Epithelial cell of prostate (primary cell): ENCODE results near the gene ERC2.

Experiments used
- DNase-seq: peaks from one replicate; pipeline ENCODE4 v3.0.0-alpha.2; 2011; ENCODE audit warnings: low read depth, low spot score
- H3K27ac ChIP-seq: fragments of 450-650 bp; 2 replicates; pipeline ENCODE4 v1.5.1; 2017; ENCODE audit warnings: mild to moderate bottlenecking

The ERC2 gene

DNA sequence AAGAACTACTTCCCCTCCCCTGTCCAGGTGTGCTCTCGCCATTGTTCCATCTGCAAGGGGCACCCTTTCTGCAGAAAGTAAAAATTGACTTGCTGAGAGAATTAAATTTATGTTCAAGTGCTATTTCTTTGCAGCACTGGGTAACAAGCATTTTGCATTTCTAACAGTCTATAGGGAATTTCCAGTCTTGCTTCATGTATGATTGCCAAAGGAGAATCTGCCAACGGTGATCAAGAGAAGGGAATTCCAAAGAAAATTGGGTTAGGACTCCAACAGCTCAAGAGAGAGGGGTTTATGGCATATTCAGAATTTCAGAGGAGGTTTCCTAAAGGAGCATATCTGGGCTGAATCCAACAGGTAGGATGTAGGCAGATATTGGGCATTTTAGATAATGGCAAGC is 844.5 kb downstream of the ERC2 start:
- H3K27ac ChIP-seq: peak overlapping the region; percentile 43

DNA sequence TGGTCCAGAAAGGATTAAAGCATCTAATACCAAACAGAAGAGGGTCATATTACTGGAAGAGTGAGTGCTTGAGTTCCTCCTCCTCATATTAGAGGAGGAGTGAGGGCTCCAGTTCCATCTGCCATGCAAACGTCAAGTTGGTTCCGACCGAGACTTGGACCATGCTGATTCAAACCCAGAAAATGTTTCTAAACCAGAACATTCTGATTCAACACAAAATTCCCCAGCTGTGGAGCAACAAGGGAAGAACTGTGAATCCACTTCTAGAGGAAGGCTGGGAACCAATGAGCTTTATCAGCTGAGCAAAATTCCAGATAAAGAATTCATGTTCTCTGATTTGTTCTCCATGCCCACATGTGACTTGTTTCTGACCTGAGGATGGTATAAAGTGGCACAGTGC is 845.5 kb downstream of the ERC2 start:
- no peak overlapping the region for H3K27ac ChIP-seq
- no peak for DNase-seq

More for the DNA sequence above, 844.5 kb downstream of the ERC2 start:
- DNase-seq: no peak

DNA sequence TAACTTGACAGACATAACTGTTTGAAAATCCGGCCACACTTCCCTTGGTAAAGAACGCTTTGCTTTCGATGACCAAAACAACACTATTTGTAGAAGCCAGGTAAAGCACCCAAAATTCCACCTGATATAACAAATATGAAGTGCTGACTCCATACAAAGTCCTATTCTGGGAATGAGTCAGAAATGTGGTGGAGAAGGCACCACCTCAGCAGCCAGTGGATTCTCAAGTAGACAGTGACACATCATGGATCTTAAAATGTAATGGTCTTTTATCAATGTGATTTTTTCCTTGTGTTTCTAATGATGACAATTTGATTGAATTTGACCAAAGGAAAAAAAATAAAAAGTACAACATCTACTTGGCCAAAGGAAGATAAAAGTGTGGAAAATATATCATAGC is 846.2 kb downstream of the ERC2 start:
- H3K27ac ChIP-seq: peak overlapping the region; percentile 6
- no peak for DNase-seq

DNA sequence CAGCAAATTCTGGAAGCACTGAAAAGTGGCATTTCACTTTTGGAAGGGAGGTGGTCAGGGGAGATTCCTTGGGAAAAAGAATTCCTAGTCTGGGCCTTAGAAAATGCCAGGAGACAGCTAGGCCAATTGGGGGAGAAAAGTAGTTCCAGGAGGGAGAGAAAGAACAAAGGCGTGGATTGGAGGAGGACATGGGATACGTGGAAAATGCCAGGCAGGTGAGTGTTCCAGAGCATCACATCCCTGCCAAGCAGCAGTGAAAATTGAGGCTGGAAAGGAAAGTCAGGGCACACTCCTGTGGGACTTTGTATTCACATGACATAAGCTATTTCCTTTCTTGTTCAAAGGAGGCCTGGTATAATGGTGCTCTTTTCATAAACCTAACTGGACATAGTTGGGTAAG is 846.6 kb downstream of the ERC2 start:
- peak overlapping the region; percentile 6 for H3K27ac ChIP-seq
- no peak for DNase-seq

DNA sequence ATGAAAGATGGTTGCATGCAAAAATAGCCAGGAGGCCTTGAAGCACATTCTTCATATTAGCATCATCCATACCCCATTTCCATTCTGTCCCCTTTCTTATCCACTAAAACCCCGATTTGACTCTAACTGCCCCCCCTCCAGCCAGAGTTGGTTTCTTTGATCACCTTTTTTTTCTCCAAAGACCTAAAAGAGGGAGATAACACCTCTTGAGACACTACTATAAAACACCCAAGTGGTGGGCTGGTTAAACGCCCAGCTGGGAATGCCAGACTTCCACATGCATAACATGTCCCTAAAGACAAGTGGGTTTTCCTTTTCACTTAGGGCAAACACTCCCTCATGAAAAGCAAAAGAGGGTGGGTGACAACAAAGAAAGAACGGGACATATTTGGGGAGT is 847.2 kb downstream of the ERC2 start:
- peak overlapping the region; percentile 60 for H3K27ac ChIP-seq
- no peak for DNase-seq

DNA sequence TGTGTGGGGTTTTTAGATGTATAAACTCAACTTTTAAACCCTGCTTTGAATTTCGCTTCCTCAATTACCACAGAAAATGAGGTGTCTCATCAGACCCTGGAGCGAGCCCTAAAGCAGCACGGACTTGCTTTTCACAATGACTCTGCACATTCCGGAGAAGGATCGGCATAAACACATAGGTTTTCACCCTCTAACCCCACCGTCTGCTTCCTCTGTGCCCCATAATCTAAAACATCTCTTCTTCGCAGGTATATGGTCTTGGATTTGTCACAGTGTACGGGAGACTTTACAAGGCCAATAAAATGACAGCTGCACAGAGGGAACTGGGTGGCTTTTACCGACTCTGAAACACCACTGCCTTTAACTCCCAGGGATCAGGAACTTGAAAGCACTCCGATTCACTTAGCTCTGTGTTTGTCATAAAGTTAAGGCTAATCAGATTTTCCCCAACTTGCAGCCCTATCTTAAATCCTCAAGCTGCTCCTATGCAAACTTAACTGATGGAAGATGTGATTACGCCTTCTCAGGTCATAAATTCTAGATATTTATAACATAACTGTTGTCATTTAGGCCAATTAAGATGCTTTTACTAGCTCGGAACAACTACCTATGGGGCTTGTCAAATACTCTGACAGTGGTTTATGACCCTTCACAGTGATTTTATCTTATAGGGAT is 847.8 kb downstream of the ERC2 start:
- no peak for DNase-seq

DNA sequence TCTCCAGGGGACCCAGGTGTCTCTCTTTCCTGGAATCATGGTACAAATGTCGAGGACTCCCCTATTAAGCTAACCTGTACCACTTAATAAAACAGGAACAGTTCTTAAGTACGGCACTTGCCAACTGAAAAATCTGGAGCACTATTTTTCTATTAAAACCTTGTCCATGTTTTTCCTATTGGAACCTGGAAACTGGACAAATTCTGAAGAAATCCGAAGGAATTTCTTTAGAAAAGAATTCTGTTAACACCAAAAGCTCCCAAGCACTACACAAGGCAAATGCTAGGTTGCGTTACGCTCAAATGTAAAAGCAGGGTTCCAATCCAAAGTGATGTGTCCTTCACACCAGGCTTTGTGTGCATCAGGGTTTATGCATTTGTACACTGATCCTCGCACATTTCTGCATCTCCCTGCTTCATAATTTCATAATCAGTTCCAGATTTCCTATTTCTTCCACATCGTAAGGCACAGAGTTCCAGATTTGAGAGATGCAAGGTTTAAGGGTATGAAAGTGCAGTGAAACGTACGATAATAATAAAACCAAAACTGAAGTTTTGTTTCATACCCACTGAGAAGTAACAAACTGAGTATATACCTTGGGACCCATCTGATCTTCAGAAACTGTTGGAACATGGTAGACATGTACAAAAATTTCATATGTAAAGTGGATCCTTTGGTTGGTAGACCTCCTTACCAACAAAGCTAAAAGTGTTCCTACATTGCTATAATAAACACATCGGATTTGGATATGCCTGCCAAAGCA is 849.0 kb downstream of the ERC2 start:
- peak overlapping the region; percentile 60 for H3K27ac ChIP-seq
- no peak for DNase-seq

More for the DNA sequence above, 847.8 kb downstream of the ERC2 start:
- H3K27ac ChIP-seq: peak overlapping the region; percentile 60

DNA sequence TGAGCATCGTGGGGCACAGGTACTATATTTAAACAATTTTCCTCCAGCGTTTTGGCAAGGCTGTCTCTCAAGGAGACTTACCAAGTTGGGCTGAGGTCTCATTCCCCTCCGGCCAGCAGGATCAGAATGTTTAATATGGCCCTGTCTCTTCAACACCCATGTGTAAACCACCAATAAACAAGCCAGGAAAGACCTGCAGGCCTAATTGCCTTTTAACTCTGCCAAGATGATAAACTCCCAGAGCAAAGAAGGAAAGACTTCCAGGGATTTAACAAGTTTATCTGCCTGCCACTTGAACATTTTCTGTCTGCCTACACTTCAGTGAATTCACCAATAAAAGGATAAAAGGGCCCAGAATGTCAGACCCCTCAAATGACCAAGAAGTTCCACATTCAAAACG is 850.9 kb downstream of the ERC2 start:
- no peak overlapping the region for H3K27ac ChIP-seq
- DNase-seq: no peak

DNA sequence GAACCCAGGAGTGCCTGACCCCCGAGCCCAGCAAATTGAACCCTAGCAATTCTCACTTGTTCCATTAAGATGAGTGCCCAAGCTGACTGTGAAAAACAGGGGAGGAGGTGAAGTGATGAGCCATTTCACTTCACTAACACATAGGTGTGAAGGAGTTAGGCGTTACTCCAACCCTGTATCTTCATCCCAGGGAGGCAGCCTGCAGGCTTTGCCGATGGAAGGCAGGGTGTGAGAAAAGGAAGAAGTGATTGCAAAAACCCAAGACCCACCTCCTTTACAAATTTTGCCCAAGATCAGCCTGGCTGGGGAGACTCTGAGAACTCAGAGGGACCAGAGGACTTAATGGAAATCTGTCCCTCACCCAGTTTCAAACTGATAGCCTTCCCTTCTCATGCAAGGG is 851.5 kb downstream of the ERC2 start:
- DNase-seq: no peak
- H3K27ac ChIP-seq: no peak overlapping the region

DNA sequence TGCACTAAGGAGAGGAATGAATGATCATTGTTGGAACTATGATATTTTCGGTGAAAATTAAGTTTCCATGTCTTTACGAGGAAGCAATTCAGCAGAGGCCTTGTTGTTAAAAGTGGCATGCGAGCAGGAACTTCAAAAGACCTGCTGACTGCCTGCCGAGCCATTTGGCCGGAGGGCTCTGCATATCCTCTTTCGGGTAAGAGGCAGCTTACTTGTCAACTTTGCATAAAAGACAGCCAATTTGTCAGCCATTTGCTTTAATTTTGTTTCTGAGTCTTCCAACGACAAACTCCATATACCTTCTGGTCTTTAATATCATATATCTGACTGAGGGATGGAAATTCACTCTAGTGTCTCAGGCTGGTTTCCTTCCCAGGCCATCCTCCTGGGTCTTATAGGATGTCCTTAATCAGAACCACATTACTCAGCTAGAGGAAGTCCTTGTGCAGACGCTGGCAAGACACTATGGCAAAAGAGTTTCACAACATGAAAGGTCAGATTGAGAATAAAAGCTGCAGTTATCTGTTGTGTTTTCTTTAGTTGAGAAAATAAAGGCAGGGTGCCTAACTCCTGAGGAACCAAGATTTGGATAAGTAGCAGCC is 852.5 kb downstream of the ERC2 start:
- DNase-seq: no peak
- peak overlapping the region; percentile 22 for H3K27ac ChIP-seq

DNA sequence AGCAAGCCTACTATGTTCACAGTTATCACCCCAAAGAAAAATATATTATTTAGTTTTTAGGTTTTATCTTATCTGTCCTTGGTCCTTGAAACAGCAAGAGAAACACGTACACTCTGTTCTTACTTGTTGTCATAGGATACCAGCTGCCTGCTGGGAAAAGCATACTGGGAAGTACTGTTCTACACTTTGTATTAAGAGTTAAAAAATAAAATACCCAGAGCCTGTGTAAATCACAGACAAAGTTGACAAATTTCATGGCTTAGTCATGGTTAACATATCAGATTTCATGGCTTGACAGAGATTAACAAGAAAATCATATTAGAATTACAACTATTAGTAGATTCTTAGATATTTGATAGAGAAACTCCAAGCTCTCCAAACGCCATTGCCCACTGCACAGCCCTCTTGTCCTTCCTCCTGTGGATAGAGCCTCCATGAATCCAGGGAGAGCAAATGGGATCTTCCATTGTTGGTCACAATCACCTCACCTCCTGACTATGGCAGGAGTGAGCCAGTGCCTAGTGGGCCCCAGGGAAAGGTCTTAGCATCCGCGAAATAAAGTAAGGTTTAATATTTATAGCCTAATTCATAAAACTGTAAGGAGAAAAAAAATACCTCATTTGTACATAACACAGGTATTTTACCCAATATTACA is 853.1 kb downstream of the ERC2 start:
- no peak overlapping the region for H3K27ac ChIP-seq
- DNase-seq: no peak

DNA sequence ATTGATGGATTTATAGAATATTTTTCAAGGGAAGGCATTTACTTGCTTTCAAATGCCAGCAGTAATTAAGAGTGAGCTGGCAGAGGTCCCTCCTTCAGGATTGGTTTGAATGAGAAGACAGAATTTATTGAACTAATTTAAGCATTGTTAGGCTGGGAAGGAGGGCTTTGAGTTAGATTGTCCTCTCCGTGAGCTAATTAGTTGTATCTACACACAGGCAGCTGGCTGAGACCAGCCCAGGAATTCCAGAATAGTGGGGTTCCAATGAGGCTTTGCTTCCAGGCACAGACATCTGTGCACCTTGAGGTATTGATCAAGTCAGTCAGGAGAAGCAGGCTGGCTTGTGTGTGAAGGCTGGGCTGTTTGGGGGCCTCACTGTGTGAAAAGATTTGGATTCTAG is 857.1 kb downstream of the ERC2 start:
- no peak overlapping the region for H3K27ac ChIP-seq
- no peak for DNase-seq

DNA sequence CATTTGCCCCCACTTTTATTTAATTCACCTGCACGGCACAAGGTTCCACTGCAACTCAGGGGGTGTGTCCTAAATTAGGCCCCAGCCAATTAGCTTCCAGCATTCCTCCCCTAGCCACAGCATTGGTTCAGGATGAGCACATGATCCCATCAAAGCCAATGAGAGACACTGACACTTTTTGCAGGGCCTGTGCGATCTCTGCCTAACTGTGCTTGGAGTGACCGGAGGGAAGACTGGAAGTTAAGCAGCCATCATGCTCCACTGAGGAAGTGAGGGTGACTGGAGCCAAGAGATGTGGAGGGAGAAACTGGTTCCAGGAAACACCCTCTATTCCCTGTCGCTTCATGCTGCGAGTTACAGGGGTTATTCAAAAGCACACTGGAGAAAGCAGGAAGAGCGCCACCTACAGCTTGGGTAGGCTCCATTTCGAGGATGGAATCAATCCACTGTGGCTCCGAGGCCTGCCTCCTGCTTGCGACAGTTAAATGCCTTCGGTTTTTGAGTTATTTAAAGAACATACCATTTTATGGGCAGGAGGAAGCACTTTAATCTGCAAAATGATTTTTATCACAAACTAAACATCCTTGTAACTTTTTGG is 858.9 kb downstream of the ERC2 start:
- no peak for DNase-seq
- no peak overlapping the region for H3K27ac ChIP-seq

DNA sequence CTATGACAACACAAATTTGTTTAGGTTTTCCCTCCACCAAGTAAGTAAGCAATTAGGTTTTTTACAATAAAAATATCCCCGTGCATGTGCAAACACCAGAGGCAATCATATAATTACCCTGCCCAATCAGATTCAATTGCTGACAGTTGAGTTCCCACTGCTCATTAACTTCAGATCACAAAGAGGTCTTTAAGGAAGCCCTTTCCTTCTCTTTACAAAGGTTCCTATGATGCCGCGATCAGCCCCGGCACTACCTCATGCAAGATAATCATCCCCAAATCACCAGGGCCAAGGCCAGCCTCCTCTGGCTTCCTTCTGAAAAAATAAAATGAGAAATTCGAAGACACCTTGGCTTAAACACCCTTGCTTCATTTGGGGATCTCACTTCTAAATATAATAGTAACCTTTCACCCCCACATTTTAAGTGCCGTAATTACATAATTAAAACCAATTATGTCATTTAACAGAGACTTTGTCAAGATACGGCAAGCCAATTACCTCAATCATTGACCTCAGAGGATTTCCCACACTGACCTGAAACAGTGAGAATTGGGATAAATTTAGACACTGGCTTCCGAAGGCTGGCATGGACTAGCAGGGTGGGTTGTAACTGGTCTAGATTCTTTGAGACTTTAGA is 859.8 kb downstream of the ERC2 start:
- DNase-seq: no peak
- no peak overlapping the region for H3K27ac ChIP-seq

DNA sequence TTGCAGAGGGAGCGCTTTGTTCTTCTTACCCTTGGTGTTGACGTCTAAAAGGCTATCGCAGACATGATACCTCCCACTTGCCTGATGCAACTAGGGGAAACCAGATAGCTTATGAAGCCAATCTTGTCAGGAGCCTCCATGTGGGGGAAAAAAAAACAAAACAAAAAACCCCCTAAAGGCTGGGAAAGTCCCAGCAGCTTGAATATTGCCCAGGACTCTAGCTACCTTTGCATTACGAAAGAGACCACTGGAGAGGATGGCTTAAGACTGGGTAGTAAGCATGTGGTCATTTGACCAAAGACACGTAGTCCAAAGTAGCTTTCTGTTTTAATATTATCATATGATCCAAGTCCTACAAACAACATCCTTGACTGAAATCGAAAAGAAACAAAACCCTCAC is 860.4 kb downstream of the ERC2 start:
- DNase-seq: no peak
- no peak overlapping the region for H3K27ac ChIP-seq

DNA sequence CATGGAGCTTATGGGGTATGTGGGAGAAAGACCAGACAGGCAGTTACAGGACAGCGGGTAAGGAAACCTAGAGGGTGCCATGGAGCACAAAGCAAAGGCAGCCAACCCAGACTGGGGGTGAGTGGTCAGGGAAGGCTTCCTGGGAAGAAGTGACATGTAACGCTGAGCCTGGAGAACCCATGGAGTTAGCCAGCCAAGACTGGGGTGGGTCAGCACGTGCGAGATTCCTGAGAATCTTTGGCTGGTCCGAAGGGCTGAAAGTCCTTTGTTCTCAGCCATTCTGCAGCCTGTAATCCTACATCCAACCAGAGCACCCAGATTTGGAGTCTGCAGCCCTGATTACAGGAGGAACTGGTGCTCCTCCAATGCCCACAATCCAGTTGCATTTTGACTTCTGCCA is 861.1 kb downstream of the ERC2 start:
- no peak for DNase-seq
- H3K27ac ChIP-seq: no peak overlapping the region

DNA sequence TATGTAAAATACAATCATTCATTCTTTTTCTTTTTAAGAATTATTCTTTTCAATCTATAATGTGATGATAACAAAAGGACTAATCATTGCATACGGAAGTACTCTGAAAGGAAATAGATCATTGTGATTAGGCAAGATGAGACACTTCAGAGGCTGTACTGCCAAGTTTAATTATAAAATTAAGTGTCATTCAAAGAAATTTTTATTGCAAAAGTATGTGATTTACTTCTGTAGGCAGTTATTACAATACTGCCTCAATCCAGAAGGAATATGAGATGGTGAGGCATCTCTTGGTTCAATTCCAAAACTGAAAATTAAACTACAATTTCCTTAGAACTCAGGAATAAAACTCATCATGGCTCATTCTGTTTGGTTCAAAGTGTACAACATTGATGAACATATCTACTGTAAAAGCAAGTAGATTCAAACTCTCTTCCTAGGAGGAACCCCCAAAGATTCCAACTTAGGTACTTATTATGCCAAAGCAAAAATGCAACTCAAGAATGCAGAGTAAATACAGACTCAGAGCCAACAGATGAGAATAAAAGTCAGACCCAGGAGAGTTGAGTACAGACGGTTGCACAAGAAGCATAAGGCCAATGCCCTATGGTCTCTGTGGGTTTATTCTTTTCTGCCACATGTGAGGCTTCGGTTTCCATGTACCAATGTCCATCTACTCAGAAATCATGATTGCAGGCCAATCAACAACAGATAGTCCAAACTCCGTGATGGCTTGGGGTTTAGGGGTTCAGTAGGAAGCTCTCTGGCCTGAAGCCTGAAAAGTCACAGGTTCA is 862.6 kb downstream of the ERC2 start:
- peak overlapping the region; percentile 36 for H3K27ac ChIP-seq
- DNase-seq: no peak

DNA sequence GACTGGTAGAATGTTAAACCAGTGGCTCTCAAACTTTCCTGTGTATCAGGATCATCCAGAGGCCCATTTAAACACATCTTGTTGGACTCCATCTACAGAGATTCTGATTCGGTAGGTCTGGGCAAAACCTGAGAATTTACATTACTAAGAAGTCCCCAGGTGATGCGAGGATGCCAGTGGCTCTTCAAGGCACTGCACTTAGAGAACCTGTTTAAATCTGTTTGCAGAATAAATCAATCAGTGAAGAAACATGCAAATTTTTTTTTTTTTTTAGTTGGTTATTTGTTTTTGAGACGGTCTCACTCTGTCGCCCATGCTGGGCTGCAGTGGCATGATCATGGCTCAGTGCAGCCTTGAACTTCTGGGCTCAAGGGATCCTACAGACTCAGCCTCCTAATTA is 863.4 kb downstream of the ERC2 start:
- DNase-seq: no peak
- H3K27ac ChIP-seq: peak overlapping the region; percentile 36

DNA sequence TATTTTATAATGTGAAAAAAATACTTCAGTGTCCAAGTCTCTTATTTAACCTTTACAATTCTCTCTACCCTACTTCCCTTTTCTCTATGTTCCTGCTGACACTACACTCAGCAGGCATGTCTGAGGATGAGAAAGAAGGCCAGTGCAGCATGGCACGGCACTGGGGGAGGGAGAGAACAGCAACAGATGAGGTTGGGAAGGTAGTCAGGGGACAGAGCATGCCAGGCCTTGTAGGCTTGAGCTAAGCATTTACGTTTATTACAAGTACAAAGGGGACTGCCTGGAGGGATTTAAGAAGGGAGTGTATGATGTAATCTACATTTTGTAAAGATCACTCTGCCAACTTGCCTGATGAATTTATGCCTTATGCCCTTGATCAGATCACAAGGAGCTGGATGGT is 863.9 kb downstream of the ERC2 start:
- H3K27ac ChIP-seq: peak overlapping the region; percentile 36
- no peak for DNase-seq
